Pons (tissue), 1 donor: ENCODE measurements around the gene MIEF1.
A peak's percentile ranks its signal among the peaks of the same experiment; 100 is the strongest.
"Not testable (repeated sequence)": the region's sequence is repeated elsewhere in the genome, so short reads cannot be mapped to it uniquely, and the experiment has no call there.

Source experiments
- DNase-seq: peaks from one replicate; pipeline ENCODE4 v3.0.0-alpha.2; 2016; ENCODE audit warnings: low spot score

MIEF1 gene

DNA sequence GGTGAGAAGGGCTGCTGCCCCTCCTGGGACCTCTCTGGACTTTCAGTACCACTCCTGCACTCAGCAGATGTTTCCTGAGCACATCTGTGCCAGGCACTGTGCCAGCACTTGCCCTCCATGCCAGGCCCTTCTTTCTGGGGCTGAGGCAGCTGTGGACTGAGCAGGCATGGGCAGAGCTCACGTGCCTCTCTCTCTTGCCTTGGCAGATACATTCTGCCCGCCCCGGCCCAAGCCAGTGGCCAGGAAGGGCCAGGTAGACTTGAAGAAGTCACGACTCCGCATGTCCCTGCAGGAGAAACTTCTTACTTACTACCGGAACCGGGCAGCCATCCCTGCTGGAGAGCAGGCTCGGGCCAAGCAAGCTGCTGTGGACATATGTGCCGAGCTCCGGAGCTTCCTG is 9.9 kb downstream of the MIEF1 start:
- no peak for DNase-seq

- no peak for DNase-seq
These were observed 11.7 kb downstream of the MIEF1 start for GRCh38 chr22:39513791-39514190.

DNA sequence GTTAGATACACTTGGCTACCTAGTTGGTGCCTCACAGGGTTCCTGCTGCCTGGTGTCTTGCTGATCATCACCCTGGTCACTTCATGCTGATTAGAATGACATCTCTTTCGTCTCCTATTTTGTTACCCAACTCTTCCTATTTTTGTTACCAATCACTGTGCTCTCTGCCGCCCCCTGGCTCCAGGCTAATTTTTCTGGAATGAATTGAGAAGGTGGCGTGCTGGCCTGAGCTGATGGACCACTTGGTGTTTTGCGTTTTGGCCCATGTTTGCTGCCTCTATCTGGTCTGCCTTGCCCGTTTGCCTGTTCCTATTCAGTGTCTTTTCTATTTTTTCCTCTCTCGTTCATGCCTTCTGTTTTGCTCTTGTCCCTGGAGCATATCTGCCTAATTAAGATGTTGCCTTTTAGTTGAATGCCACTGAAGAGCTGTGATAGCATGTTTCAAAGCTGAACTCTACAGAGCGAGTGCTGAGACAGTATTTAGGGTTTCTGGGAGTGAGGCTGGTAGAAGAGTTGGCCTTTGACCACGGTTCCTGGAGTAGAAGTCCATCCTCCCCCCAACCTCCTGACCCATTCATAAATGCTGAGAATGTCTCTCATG is 12.4 kb downstream of the MIEF1 start:
- DNase-seq = peak; percentile 70

DNA sequence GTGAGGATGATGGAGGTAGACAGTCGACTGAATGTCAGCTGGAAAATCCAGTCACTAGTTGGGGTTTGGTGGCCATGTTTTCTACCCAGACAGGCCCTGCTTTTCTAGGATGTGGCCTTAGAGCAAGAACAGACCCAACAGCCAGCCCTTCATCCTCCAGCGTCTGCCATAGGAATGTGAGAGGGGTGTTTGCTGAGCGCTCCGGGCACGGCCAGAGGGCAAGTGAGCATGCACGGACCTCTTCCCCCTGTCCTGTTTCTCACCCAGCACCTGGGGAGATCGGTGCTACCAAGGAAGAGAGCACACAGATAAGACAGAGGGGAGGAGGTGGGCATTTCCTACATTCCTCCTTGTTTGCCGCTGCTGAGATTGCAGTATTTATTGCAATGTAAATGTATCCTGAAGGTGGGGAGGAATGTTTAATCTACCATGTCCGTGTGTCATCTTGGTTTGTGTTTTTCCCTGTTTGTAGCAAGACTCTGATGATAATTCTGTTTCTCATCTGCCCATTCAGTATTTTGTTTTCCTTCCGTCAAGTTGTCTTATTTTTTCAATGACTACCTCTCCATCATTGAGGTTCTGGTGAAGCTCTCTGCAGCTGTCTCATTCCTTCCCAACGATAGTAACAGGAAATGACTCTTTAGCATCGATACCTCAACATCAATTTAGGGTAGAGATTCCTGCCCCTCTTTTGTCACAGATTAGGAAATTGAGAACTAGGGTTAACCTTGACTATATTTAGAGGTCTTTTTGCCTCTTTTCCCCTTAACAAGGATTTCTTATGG is 13.4 kb downstream of the MIEF1 start:
- DNase-seq = no peak

- DNase-seq = no peak
These were observed 15.4 kb downstream of the MIEF1 start for GRCh38 chr22:39517470-39517869.

DNA sequence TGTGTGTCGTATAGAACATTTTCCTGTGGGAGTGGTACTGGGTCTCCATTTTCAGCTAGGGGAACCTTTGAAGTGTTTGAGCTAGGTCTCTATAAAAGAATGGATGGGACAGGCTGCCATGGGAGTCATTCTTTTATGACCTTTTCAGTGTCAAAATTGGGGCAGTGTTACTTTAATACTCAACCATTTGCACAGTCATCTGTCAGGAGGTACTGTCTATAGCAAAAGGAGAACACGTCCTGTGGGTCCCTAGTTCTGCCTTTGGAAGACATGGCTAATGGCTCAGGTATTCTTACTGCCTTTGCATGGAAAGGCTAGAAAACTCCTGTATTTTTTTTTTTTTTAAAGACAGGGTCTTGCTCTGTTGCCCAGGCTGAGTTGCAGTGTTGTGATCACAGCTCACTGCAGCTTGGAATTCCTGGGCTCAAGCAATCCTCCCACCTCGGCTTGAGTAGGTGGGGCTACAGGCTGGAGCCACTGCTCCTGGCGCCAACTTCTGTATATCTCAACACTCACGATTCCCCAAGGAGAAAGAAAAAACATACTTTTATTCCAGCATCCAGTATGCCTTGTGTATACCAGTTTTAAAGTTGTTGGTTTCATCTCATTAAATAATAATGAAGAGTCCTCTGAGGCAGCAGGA is 16.2 kb downstream of the MIEF1 start:
- DNase-seq = no peak

- DNase-seq = no peak
These were observed 17.0 kb downstream of the MIEF1 start for GRCh38 chr22:39518996-39519680.

GRCh38 chr22:39519681-39520225 is 17.7 kb downstream of the MIEF1 start:
- DNase-seq = peak; percentile 58

DNA sequence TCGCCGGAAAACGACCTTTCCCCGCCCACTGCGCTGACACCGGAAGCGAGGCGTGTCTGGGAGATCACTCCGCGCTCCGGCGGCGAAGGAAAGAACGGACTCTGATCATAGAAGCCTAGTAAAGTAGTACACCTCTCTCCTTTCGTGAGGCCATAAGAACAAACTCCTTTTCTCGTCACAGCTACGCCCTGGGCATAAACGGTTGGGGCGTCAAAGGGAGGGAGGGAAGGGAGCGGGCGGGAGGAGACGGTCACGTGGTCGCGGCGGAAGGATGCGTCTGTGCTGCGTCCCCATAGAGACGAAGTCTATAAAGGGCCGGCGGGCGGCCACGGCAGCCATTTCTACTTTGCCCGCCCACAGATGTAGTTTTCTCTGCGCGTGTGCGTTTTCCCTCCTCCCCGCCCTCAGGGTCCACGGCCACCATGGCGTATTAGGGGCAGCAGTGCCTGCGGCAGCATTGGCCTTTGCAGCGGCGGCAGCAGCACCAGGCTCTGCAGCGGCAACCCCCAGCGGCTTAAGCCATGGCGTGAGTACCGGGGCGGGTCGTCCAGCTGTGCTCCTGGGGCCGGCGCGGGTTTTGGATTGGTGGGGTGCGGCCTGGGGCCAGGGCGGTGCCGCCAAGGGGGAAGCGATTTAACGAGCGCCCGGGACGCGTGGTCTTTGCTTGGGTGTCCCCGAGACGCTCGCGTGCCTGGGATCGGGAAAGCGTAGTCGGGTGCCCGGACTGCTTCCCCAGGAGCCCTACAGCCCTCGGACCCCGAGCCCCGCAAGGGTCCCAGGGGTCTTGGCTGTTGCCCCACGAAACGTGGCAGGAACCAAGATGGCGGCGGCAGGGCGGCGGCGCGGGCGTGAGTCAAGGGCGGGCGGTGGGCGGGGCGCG is 18.4 kb downstream of the MIEF1 start, which contains the start of gene ATF4:
ATF4 (plus strand) TSS at position 337 of the 880 bp plus-strand sequence. CDS start 884 bp downstream, outside the sequence.
- DNase-seq = peak; percentile 92

DNA sequence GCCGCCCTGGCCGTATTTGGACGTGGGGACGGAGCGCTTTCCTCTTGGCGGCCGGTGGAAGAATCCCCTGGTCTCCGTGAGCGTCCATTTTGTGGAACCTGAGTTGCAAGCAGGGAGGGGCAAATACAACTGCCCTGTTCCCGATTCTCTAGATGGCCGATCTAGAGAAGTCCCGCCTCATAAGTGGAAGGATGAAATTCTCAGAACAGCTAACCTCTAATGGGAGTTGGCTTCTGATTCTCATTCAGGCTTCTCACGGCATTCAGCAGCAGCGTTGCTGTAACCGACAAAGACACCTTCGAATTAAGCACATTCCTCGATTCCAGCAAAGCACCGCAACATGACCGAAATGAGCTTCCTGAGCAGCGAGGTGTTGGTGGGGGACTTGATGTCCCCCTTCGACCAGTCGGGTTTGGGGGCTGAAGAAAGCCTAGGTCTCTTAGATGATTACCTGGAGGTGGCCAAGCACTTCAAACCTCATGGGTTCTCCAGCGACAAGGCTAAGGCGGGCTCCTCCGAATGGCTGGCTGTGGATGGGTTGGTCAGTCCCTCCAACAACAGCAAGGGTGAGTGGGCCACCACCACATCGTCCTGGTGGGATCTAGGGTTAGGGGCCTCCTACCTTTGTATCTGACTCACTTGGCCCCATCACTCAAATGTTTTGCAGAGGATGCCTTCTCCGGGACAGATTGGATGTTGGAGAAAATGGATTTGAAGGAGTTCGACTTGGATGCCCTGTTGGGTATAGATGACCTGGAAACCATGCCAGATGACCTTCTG is 19.2 kb downstream of the MIEF1 start:
- not testable (repeated sequence) for DNase-seq

GRCh38 chr22:39522091-39522490 is 20.0 kb downstream of the MIEF1 start:
- DNase-seq = not testable (repeated sequence)

GRCh38 chr22:39522567-39523300 is 20.6 kb downstream of the MIEF1 start:
- DNase-seq = peak; percentile 41

GRCh38 chr22:39524089-39524752 is 22.1 kb downstream of the MIEF1 start:
- no peak for DNase-seq

GRCh38 chr22:39524753-39525657 is 22.9 kb downstream of the MIEF1 start:
- no peak for DNase-seq

DNA sequence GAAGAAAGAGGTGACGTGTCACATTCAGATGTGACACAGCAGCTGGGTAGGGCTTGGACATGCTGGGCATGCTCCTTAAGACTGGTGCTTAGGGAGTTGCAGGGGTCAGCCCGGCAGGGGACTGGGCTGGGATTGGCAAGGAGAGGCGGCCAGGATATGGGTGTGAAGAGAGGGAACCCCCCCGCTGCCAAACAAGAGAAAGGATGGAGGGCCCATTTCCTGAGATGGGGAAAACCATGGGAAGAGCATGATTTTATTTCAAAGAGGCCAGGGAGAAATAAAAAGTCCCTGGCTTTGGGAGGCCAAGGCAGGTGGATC is 23.5 kb downstream of the MIEF1 start:
- DNase-seq = no peak

DNA sequence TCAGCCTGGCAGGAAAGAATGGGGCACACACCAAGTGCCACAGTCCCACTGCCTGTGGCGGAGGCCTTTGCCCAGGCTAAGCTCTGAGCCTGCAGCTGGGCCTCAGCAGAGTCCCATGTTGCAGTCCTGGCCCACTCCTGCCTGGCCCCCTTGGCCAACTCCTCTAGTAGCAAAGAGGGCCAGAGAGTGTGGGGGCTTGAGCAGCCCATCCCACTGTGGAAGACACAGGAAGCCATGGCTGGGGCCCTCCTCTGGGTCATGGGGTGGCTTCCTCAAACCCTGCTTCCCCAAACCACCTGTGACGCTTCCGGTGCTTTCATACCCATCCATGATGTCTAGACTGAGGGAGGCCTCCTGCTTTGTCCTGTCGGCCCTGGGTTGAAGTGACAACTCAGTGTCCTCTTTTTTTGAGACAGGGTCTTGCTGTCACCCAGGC is 24.7 kb downstream of the MIEF1 start:
- DNase-seq = no peak

- no peak for DNase-seq
These were observed 25.4 kb downstream of the MIEF1 start for GRCh38 chr22:39527481-39527961.

GRCh38 chr22:39528080-39528661 is 26.1 kb downstream of the MIEF1 start:
- DNase-seq = no peak
